NK-92 treated with Interleukin-12 subunit alpha and Interleukin-12 subunit beta, amount 100 ng/mL, for 24 hours (cell line): ENCODE measurements around the gene PRPF8.
"Not testable (repeated sequence)": the region's sequence is repeated elsewhere in the genome, so short reads cannot be mapped to it uniquely, and the experiment has no call there.

Experiments
- DNase-seq: peaks from one replicate; lab custom pipeline; 2025; lab: John Stamatoyannopoulos, UW

The PRPF8 gene

GRCh38 chr17:1684378-1685189, at the start of gene PRPF8:
Gene PRPF8, minus strand, starts transcription at chr17:1684867. Its CDS starts 296 bp downstream, at chr17:1684571.
- peak; percentile 82 for DNase-seq

- DNase-seq, result no peak
These were observed 49.1 kb upstream of the PRPF8 start for GRCh38 chr17:1733759-1734158.

- DNase-seq, result no peak
These were observed 48.2 kb upstream of the PRPF8 start for GRCh38 chr17:1732833-1733321.

GRCh38 chr17:1732241-1732832, 47.7 kb upstream of the PRPF8 start:
- no peak for DNase-seq

GRCh38 chr17:1731194-1731506, 46.5 kb upstream of the PRPF8 start:
- DNase-seq, result no peak

GRCh38 chr17:1730326-1731193, 45.9 kb upstream of the PRPF8 start:
- DNase-seq, result no peak

- no peak for DNase-seq
These were observed 45.3 kb upstream of the PRPF8 start for GRCh38 chr17:1729966-1730325.

GRCh38 chr17:1727876-1728630, 43.4 kb upstream of the PRPF8 start:
- DNase-seq, result no peak

GRCh38 chr17:1727258-1727789, 42.7 kb upstream of the PRPF8 start:
- DNase-seq, result no peak

GRCh38 chr17:1726626-1727257, 42.1 kb upstream of the PRPF8 start:
- DNase-seq, result no peak

GRCh38 chr17:1725642-1726511, 41.2 kb upstream of the PRPF8 start:
- no peak for DNase-seq

GRCh38 chr17:1724869-1725641, 40.4 kb upstream of the PRPF8 start:
- no peak for DNase-seq

- peak; percentile 56 for DNase-seq
These were observed 39.7 kb upstream of the PRPF8 start, which contains the start of gene WDR81 for GRCh38 chr17:1724351-1724868. Gene WDR81, plus strand, starts transcription at chr17:1724704. Its CDS starts 256 bp downstream, at chr17:1724960.

- not testable (repeated sequence) for DNase-seq
These were observed 37.4 kb upstream of the PRPF8 start for GRCh38 chr17:1722022-1722421.

GRCh38 chr17:1720856-1721386, 36.3 kb upstream of the PRPF8 start:
- peak; percentile 16 for DNase-seq

- DNase-seq, result no peak
These were observed 33.9 kb upstream of the PRPF8 start for GRCh38 chr17:1718362-1719165.

GRCh38 chr17:1716912-1717695, 32.4 kb upstream of the PRPF8 start:
- peak; percentile 81 for DNase-seq
